Esophagus muscularis mucosa (tissue), 3 donors: Measurements from ENCODE around the gene PPFIA3.
A peak's percentile ranks its signal among the peaks of the same experiment; 100 is the strongest.

Source experiments
- POLR2A ChIP-seq: fragments of 450-650 bp; IDR thresholded peaks from one replicate; pipeline ENCODE4 v1.6.1; 2017; ENCODE audit warnings: antibody characterized with exemption, moderate library complexity, mild to moderate bottlenecking, low read depth
- POLR2AphosphoS5 ChIP-seq, 2 donors: sonication (generic); formaldehyde crosslinking; IDR thresholded peaks; one replicate each; pipeline ENCODE4 v1.6.1; 2017; ENCODE audit warnings: antibody characterized with exemption in 2 of 2
- TF ChIP-seq, protein P1 (sequence below), 3 experiments: fragments of 200-600 bp in 2 of 3; fragments of 450-650 bp in 1 of 3; sonication (generic) in 2 of 3; IDR thresholded peaks; one replicate each; pipeline ENCODE4 v1.5.1; 2017 to 2019; ENCODE audit warnings: antibody characterized with exemption in 3 of 3, mild to moderate bottlenecking in 2 of 3, moderate library complexity in 1 of 3

DNA sequence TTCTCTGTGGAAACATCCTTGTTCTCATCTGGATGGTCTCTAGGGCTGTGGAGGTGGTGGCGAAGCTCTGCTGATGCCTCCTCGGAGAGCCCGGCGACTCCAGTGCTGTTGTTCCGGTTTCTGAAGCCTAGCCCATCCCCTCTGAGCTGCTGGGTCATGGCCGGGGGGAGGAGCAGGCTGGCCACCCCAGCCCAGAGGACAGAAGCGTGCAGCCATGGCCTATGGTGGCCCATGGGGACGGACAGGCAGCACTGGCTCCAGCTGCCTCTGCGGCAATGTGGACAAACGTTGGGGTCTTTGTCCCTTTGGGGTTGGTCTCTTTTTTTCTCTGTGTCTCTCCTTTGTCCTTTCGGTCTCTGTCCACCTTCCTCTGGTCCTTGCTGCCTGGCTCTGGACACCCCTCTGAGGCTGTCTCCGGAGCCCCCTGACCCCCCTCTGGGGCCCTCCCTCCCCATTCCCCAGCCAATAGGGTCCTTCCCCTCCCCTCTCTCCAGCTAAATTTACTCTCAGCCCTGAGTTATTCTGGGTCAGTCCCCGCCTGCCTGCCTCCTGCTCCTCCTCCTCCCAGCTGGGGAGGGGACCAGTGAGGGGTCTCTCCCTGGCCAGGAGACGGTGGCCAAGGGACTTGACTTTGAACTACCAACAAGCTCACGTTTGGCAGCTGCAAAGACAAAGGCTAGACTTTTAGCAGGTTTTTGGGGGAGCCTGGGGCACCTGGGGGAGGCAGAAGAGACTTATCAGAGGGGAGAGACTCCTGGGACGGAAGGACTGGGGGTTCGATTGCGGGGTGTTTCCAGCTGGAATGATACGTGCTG lies 35.9 kb downstream of the PPFIA3 start, which contains the start of gene HRC:
- TF ChIP-seq, protein P1, sequence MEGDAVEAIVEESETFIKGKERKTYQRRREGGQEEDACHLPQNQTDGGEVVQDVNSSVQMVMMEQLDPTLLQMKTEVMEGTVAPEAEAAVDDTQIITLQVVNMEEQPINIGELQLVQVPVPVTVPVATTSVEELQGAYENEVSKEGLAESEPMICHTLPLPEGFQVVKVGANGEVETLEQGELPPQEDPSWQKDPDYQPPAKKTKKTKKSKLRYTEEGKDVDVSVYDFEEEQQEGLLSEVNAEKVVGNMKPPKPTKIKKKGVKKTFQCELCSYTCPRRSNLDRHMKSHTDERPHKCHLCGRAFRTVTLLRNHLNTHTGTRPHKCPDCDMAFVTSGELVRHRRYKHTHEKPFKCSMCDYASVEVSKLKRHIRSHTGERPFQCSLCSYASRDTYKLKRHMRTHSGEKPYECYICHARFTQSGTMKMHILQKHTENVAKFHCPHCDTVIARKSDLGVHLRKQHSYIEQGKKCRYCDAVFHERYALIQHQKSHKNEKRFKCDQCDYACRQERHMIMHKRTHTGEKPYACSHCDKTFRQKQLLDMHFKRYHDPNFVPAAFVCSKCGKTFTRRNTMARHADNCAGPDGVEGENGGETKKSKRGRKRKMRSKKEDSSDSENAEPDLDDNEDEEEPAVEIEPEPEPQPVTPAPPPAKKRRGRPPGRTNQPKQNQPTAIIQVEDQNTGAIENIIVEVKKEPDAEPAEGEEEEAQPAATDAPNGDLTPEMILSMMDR (IDR thresholded peaks at IDR 0.05), result no peak
- TF ChIP-seq POLR2AphosphoS5 (IDR thresholded peaks at IDR 0.05) (peak in 1 of 2 donors; percentile 11), POLR2A (peak; percentile 55)
